ENCODE measurements around the gene CHIT1. TPM values are rescaled to one million over a fixed set of nuclear protein-coding genes. Genes with fewer than 3 reads are reported as not detected.

Gene CHIT1
- polyA plus RNA-seq, 1 experiment = not detected

- DNase-seq (ENCODE audit: low read depth) = no peak
- Histone ChIP-seq H3K4me3 (ENCODE audit: low read depth, low read length) (no peak overlapping the region), H3K27me3 (ENCODE audit: control insufficient read depth, insufficient read depth, low read length) (no peaks in the 10 kb centered on the region; the same call in 1 of the 2 replicates), H3K36me3 (ENCODE audit: control insufficient read depth, insufficient read depth, low read length) (no peaks in the 10 kb centered on the region)
- ChIA-PET CTCF (interaction anchor here (1.2 to 12.2 kb wide), 6 partner anchors 11 to 130 kb away, joined by 3 to 183 read pairs (median 67); partner anchors contain the start of gene ADORA1), POLR2A (no interaction called here)
- TF ChIP-seq CTCF (IDR thresholded peaks at IDR 0.05; ENCODE audit: insufficient read depth, low read depth, low read length) = no peak
Observed at GRCh38 chr1:203169770-203170520, 59.5 kb downstream of the CHIT1 start.

- Histone ChIP-seq H3K27me3 (ENCODE audit: control insufficient read depth, insufficient read depth, low read length) (no peaks in the 10 kb centered on the region; the same call in 1 of the 2 replicates), H3K36me3 (ENCODE audit: control insufficient read depth, insufficient read depth, low read length) (no peaks in the 10 kb centered on the region), H3K4me3 (ENCODE audit: low read depth, low read length) (no peak overlapping the region)
- ChIA-PET CTCF (interaction anchor here (1.2 to 12.2 kb wide), 4 partner anchors 47 to 129 kb away, joined by 3 to 183 read pairs (median 122); partner anchors contain the start of gene ADORA1), POLR2A (no interaction called here)
- TF ChIP-seq CTCF (IDR thresholded peaks at IDR 0.05; ENCODE audit: insufficient read depth, low read depth, low read length) = no peak
- no peak for DNase-seq (ENCODE audit: low read depth)
Observed at GRCh38 chr1:203168991-203169390, 60.5 kb downstream of the CHIT1 start.

- H3K36me3 ChIP-seq (ENCODE audit: control insufficient read depth, insufficient read depth, low read length) = no peaks in the 10 kb centered on the region
- no peaks in the 10 kb centered on the region; the same call in 1 of the 2 replicates for H3K27me3 ChIP-seq (ENCODE audit: control insufficient read depth, insufficient read depth, low read length)
- H3K4me3 ChIP-seq (ENCODE audit: low read depth, low read length) = no peak overlapping the region
- no peak for DNase-seq (ENCODE audit: low read depth)
- POLR2A ChIA-PET = no interaction called here
- no peak for TF ChIP-seq CTCF (IDR thresholded peaks at IDR 0.05; ENCODE audit: insufficient read depth, low read depth, low read length)
- CTCF ChIA-PET = interaction anchor here (1.2 to 12.2 kb wide), 4 partner anchors 46 to 128 kb away, joined by 3 to 183 read pairs (median 122); partner anchors contain the start of gene ADORA1
Observed at GRCh38 chr1:203168256-203168786, 61.2 kb downstream of the CHIT1 start.

GRCh38 chr1:203167913-203168200 is 61.6 kb downstream of the CHIT1 start:
- no peak for TF ChIP-seq CTCF (IDR thresholded peaks at IDR 0.05; ENCODE audit: insufficient read depth, low read depth, low read length)
- H3K36me3 ChIP-seq (ENCODE audit: control insufficient read depth, insufficient read depth, low read length) = no peaks in the 10 kb centered on the region
- no peak for DNase-seq (ENCODE audit: low read depth)
- H3K4me3 ChIP-seq (ENCODE audit: low read depth, low read length) = no peak overlapping the region
- ChIA-PET CTCF (interaction anchor here (11.7 to 12.2 kb wide), 2 partner anchors 46 to 49 kb away, joined by 146 to 183 read pairs; partner anchors contain the start of gene ADORA1), POLR2A (no interaction called here)
- no peaks in the 10 kb centered on the region; the same call in 1 of the 2 replicates for H3K27me3 ChIP-seq (ENCODE audit: control insufficient read depth, insufficient read depth, low read length)

Data from BJ (cell line).